ENCODE results near the gene CEACAM3.
"Not testable (repeated sequence)": the region's sequence is repeated elsewhere in the genome, so short reads cannot be mapped to it uniquely, and the experiment has no call there.

Gene CEACAM3

DNA sequence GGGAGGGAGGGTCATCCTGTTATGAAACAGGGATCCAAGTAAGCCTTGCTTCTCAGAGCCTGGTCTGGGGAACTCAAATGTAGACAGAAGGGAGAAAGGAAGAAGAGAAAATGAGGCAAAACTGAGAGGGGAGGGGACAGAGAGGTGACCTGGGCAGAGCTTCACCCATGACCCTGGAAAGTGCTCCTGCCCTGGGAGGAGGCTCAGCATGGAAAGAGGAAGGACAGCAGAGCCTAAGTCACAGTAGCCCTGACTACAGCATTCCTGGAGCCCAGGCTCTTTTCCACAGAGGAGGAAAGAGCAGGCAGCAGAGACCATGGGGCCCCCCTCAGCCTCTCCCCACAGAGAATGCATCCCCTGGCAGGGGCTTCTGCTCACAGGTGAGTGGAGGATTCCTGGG, at the start of gene CEACAM3:
CEACAM3 (plus strand) TSS at position 226 of the 400 bp plus-strand sequence; CDS start at position 317, 91 bp downstream.
- H3K9me3 ChIP-seq (ENCODE audit: control insufficient read depth, insufficient read depth, low read length) = no peaks in the 10 kb centered on the region
- H3K4me3 ChIP-seq (ENCODE audit: low read length) = no peak within 1 kb of the TSS
- no peaks in the 10 kb centered on the region for H3K27me3 ChIP-seq (ENCODE audit: control insufficient read depth, insufficient read depth, low read length)
- H3K27ac ChIP-seq (ENCODE audit: low read length) = no peak within 1 kb of the TSS
- DNase-seq (ENCODE audit: low read depth, low spot score) = no peak
- H3K4me1 ChIP-seq (ENCODE audit: control insufficient read depth, insufficient read depth, low read length) = no peaks in the 10 kb centered on the region
- no peaks in the 10 kb centered on the region for H3K36me3 ChIP-seq (ENCODE audit: control insufficient read depth, insufficient read depth, low read length)

GRCh38 chr19:41746593-41747227, 49.7 kb upstream of the CEACAM3 start:
- no peaks in the 10 kb centered on the region for H3K9me3 ChIP-seq (ENCODE audit: control insufficient read depth, insufficient read depth, low read length)
- H3K36me3 ChIP-seq (ENCODE audit: control insufficient read depth, insufficient read depth, low read length) = no peaks in the 10 kb centered on the region
- no peak overlapping the region for H3K27ac ChIP-seq (ENCODE audit: low read length)
- no peaks in the 10 kb centered on the region for H3K4me1 ChIP-seq (ENCODE audit: control insufficient read depth, insufficient read depth, low read length)
- WGBS (ENCODE audit: insufficient coverage, insufficient read length) = no CpG with 5 or more reads among the region's 11 CpGs
- H3K27me3 ChIP-seq (ENCODE audit: control insufficient read depth, insufficient read depth, low read length) = peaks cover 2% of the 10 kb centered on the region; the same call in 1 of the 2 replicates
- no peak for DNase-seq (ENCODE audit: low read depth, low spot score)
- H3K4me3 ChIP-seq (ENCODE audit: low read length) = no peak overlapping the region

GRCh38 chr19:41748012-41748411, 48.4 kb upstream of the CEACAM3 start:
- no CpG with 5 or more reads among the region's 3 CpGs for WGBS (ENCODE audit: insufficient coverage, insufficient read length)
- no peaks in the 10 kb centered on the region for H3K4me1 ChIP-seq (ENCODE audit: control insufficient read depth, insufficient read depth, low read length)
- no peak overlapping the region for H3K27ac ChIP-seq (ENCODE audit: low read length)
- H3K9me3 ChIP-seq (ENCODE audit: control insufficient read depth, insufficient read depth, low read length) = no peaks in the 10 kb centered on the region
- no peak overlapping the region for H3K4me3 ChIP-seq (ENCODE audit: low read length)
- no peaks in the 10 kb centered on the region for H3K36me3 ChIP-seq (ENCODE audit: control insufficient read depth, insufficient read depth, low read length)
- no peak for DNase-seq (ENCODE audit: low read depth, low spot score)
- H3K27me3 ChIP-seq (ENCODE audit: control insufficient read depth, insufficient read depth, low read length) = peaks cover 2% of the 10 kb centered on the region; the same call in 1 of the 2 replicates

GRCh38 chr19:41750248-41751134, 45.9 kb upstream of the CEACAM3 start:
- H3K4me3 ChIP-seq (ENCODE audit: low read length); H3K36me3 ChIP-seq (ENCODE audit: control insufficient read depth, insufficient read depth, low read length); H3K9me3 ChIP-seq (ENCODE audit: control insufficient read depth, insufficient read depth, low read length); H3K27ac ChIP-seq (ENCODE audit: low read length); H3K27me3 ChIP-seq (ENCODE audit: control insufficient read depth, insufficient read depth, low read length); H3K4me1 ChIP-seq (ENCODE audit: control insufficient read depth, insufficient read depth, low read length); DNase-seq (ENCODE audit: low read depth, low spot score): not testable (repeated sequence)
- no CpG with 5 or more reads among the region's 10 CpGs for WGBS (ENCODE audit: insufficient coverage, insufficient read length)

GRCh38 chr19:41753159-41753558, 43.2 kb upstream of the CEACAM3 start:
- H3K36me3 ChIP-seq (ENCODE audit: control insufficient read depth, insufficient read depth, low read length) = no peaks in the 10 kb centered on the region
- H3K27me3 ChIP-seq (ENCODE audit: control insufficient read depth, insufficient read depth, low read length) = no peaks in the 10 kb centered on the region
- H3K27ac ChIP-seq (ENCODE audit: low read length) = no peak overlapping the region
- WGBS (ENCODE audit: insufficient coverage, insufficient read length) = no CpG with 5 or more reads among the region's 12 CpGs
- H3K9me3 ChIP-seq (ENCODE audit: control insufficient read depth, insufficient read depth, low read length) = no peaks in the 10 kb centered on the region
- DNase-seq (ENCODE audit: low read depth, low spot score) = peak; percentile 33
- H3K4me1 ChIP-seq (ENCODE audit: control insufficient read depth, insufficient read depth, low read length) = no peaks in the 10 kb centered on the region
- H3K4me3 ChIP-seq (ENCODE audit: low read length) = no peak overlapping the region

- Histone ChIP-seq H3K4me1 (ENCODE audit: control insufficient read depth, insufficient read depth, low read length) (no peaks in the 10 kb centered on the region), H3K36me3 (ENCODE audit: control insufficient read depth, insufficient read depth, low read length) (no peaks in the 10 kb centered on the region), H3K27ac (ENCODE audit: low read length) (no peak overlapping the region), H3K9me3 (ENCODE audit: control insufficient read depth, insufficient read depth, low read length) (no peaks in the 10 kb centered on the region), H3K4me3 (ENCODE audit: low read length) (no peak overlapping the region), H3K27me3 (ENCODE audit: control insufficient read depth, insufficient read depth, low read length) (no peaks in the 10 kb centered on the region)
- no peak for DNase-seq (ENCODE audit: low read depth, low spot score)
- WGBS (ENCODE audit: insufficient coverage, insufficient read length) = no CpG with 5 or more reads among the region's 4 CpGs
Observed at GRCh38 chr19:41753936-41754529, 42.4 kb upstream of the CEACAM3 start.

GRCh38 chr19:41755328-41755913, 41.0 kb upstream of the CEACAM3 start, which contains the start of gene CEACAM6:
CEACAM6 (plus strand) TSS chr19:41755530; CDS start chr19:41755639, 109 bp downstream.
- no peaks in the 10 kb centered on the region for H3K9me3 ChIP-seq (ENCODE audit: control insufficient read depth, insufficient read depth, low read length)
- no peak within 1 kb of the TSS for H3K4me3 ChIP-seq (ENCODE audit: low read length)
- no peak within 1 kb of the TSS for H3K27ac ChIP-seq (ENCODE audit: low read length)
- no peaks in the 10 kb centered on the region for H3K4me1 ChIP-seq (ENCODE audit: control insufficient read depth, insufficient read depth, low read length)
- WGBS (ENCODE audit: insufficient coverage, insufficient read length) = no CpG with 5 or more reads among the region's 3 CpGs
- H3K36me3 ChIP-seq (ENCODE audit: control insufficient read depth, insufficient read depth, low read length) = no peaks in the 10 kb centered on the region
- DNase-seq (ENCODE audit: low read depth, low spot score) = no peak
- no peaks in the 10 kb centered on the region for H3K27me3 ChIP-seq (ENCODE audit: control insufficient read depth, insufficient read depth, low read length)

DNA sequence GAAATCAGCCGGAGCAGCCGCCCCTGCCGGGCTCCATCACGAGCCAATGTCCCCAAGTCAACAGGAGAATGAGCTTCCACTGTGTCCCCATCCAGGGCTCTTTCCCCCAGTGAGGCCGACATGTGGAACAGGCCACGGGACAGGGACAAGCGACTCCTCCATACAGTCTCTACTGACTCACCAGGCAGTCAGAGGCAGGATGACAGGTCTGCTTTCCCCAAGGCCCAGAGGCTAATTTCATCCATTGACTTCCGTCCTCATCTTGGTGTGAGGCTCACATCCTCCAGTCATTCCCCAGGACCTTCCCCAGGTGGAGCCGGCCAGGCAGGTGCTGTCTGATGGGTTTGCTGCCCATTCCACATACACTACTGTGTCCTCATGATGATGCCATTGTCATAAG, 37.5 kb upstream of the CEACAM3 start:
- Histone ChIP-seq H3K36me3 (ENCODE audit: control insufficient read depth, insufficient read depth, low read length) (no peaks in the 10 kb centered on the region), H3K27me3 (ENCODE audit: control insufficient read depth, insufficient read depth, low read length) (no peaks in the 10 kb centered on the region), H3K4me1 (ENCODE audit: control insufficient read depth, insufficient read depth, low read length) (no peaks in the 10 kb centered on the region), H3K9me3 (ENCODE audit: control insufficient read depth, insufficient read depth, low read length) (no peaks in the 10 kb centered on the region), H3K4me3 (ENCODE audit: low read length) (no peak overlapping the region), H3K27ac (ENCODE audit: low read length) (no peak overlapping the region)
- no CpG with 5 or more reads among the region's 9 CpGs for WGBS (ENCODE audit: insufficient coverage, insufficient read length)
- DNase-seq (ENCODE audit: low read depth, low spot score) = no peak

GRCh38 chr19:41767115-41767514, 29.3 kb upstream of the CEACAM3 start:
- DNase-seq (ENCODE audit: low read depth, low spot score) = no peak
- no peak overlapping the region for H3K4me3 ChIP-seq (ENCODE audit: low read length)
- no CpG with 5 or more reads among the region's 2 CpGs for WGBS (ENCODE audit: insufficient coverage, insufficient read length)
- H3K27me3 ChIP-seq (ENCODE audit: control insufficient read depth, insufficient read depth, low read length) = no peaks in the 10 kb centered on the region
- no peaks in the 10 kb centered on the region for H3K36me3 ChIP-seq (ENCODE audit: control insufficient read depth, insufficient read depth, low read length)
- no peak overlapping the region for H3K27ac ChIP-seq (ENCODE audit: low read length)
- H3K4me1 ChIP-seq (ENCODE audit: control insufficient read depth, insufficient read depth, low read length) = no peaks in the 10 kb centered on the region
- no peaks in the 10 kb centered on the region for H3K9me3 ChIP-seq (ENCODE audit: control insufficient read depth, insufficient read depth, low read length)

DNA sequence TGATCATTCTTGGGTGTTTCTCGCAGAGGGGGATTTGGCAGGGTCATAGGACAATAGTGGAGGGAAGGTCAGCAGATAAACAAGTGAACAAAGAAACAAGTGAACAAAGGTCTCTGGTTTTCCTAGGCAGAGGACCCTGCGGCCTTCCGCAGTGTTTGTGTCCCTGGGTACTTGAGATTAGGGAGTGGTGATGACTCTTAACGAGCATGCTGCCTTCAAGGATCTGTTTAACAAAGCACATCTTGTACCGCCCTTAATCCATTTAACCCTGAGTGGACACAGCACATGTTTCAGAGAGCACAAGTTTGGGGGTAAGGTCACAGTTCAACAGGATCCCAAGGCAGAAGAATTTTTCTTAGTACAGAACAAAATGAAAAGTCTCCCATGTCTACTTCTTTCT, 28.3 kb upstream of the CEACAM3 start:
- H3K9me3 ChIP-seq (ENCODE audit: control insufficient read depth, insufficient read depth, low read length); DNase-seq (ENCODE audit: low read depth, low spot score); H3K27me3 ChIP-seq (ENCODE audit: control insufficient read depth, insufficient read depth, low read length); H3K4me3 ChIP-seq (ENCODE audit: low read length); H3K27ac ChIP-seq (ENCODE audit: low read length); H3K4me1 ChIP-seq (ENCODE audit: control insufficient read depth, insufficient read depth, low read length); H3K36me3 ChIP-seq (ENCODE audit: control insufficient read depth, insufficient read depth, low read length): not testable (repeated sequence)
- WGBS (ENCODE audit: insufficient coverage, insufficient read length) = no CpG with 5 or more reads among the region's 5 CpGs

Measured in iPS DF 6.9 (cell line).